Right kidney (tissue), 9 donors: Measurements from ENCODE around the gene BTAF1.
A peak's percentile ranks its signal among the peaks of the same experiment; 100 is the strongest.
"Not testable (repeated sequence)": the region's sequence is repeated elsewhere in the genome, so short reads cannot be mapped to it uniquely, and the experiment has no call there.

Experiments used
- DNase-seq: peaks from one replicate; pipeline ENCODE4 v3.0.0-alpha.2; 2016
- long read RNA-seq, 8 donors: transcript quantifications; one replicate each; lab custom pipeline, GENCODE V29; 2026

Gene BTAF1
- long read RNA-seq, donor 1 = 0 reads
- long read RNA-seq, donor 2, full-length matches to known transcripts = 1 of 1 reads
- long read RNA-seq, donor 2, partial matches to known transcripts = 0 of 1 reads
- long read RNA-seq, donor 2, other reads (novel, unspliced or antisense) = 0 of 1 reads
- long read RNA-seq, donor 3 = 0 reads
- long read RNA-seq, donor 4, partial matches to known transcripts = 7 of 7 reads
- long read RNA-seq, donor 4, other reads (novel, unspliced or antisense) = 0 of 7 reads
- long read RNA-seq, donor 5 = 0 reads
- long read RNA-seq, donor 6 = 0 reads
- long read RNA-seq, donor 7, partial matches to known transcripts = 7 of 7 reads
- long read RNA-seq, donor 7, other reads (novel, unspliced or antisense) = 0 of 7 reads
- long read RNA-seq, donor 8, full-length matches to known transcripts = 1 of 1 reads
- long read RNA-seq, donor 8, partial matches to known transcripts = 0 of 1 reads
- long read RNA-seq, donor 8, other reads (novel, unspliced or antisense) = 0 of 1 reads

GRCh38 chr10:91923371-91924211, at the start of gene BTAF1:
TSS of gene BTAF1 (plus strand) at chr10:91923770. CDS start at chr10:91924077, 307 bp downstream.
- peak; percentile 100 for DNase-seq

GRCh38 chr10:91875156-91875555, 48.4 kb upstream of the BTAF1 start:
- no peak for DNase-seq

GRCh38 chr10:91875779-91876178, 47.8 kb upstream of the BTAF1 start:
- DNase-seq = no peak

GRCh38 chr10:91879515-91880170, 43.9 kb upstream of the BTAF1 start:
- DNase-seq = no peak

GRCh38 chr10:91880310-91880709, 43.3 kb upstream of the BTAF1 start:
- DNase-seq = no peak

- peak; percentile 70 for DNase-seq
These were observed 39.8 kb upstream of the BTAF1 start for GRCh38 chr10:91883549-91884444.

GRCh38 chr10:91884536-91884935, 39.0 kb upstream of the BTAF1 start:
- no peak for DNase-seq

- DNase-seq = no peak
These were observed 38.0 kb upstream of the BTAF1 start for GRCh38 chr10:91885362-91886079.

- DNase-seq = no peak
These were observed 36.7 kb upstream of the BTAF1 start for GRCh38 chr10:91886954-91887271.

GRCh38 chr10:91887272-91888076, 36.1 kb upstream of the BTAF1 start:
- peak; percentile 79 for DNase-seq

GRCh38 chr10:91891125-91892001, 32.2 kb upstream of the BTAF1 start:
- DNase-seq = no peak

- DNase-seq = no peak
These were observed 30.5 kb upstream of the BTAF1 start for GRCh38 chr10:91893051-91893450.

GRCh38 chr10:91894261-91894685, 29.3 kb upstream of the BTAF1 start:
- DNase-seq = not testable (repeated sequence)

- no peak for DNase-seq
These were observed 27.3 kb upstream of the BTAF1 start for GRCh38 chr10:91896212-91896756.

GRCh38 chr10:91897421-91897820, 26.1 kb upstream of the BTAF1 start:
- no peak for DNase-seq

GRCh38 chr10:91901784-91902677, 21.5 kb upstream of the BTAF1 start:
- no peak for DNase-seq

- DNase-seq = no peak
These were observed 16.5 kb upstream of the BTAF1 start for GRCh38 chr10:91907033-91907594.
